Panc1 (cell line): ENCODE data around the gene PLPPR2. TPM values are rescaled to one million over a fixed set of nuclear protein-coding genes. Genes with fewer than 3 reads are reported as not detected.

Experiments used
- ATAC-seq: fragments of 200-7000 bp; cut with Tn5 transposase; 2 replicates; pipeline ENCODE4 v1.9.1; 2020; ENCODE audit warnings: mild to moderate bottlenecking, moderate library complexity
- BruUV-seq: library from RNA; stranded (reverse); fragments of 400-500 nt; replicated peaks from 2 replicates; lab custom pipeline; 2021; lab: Mats Ljungman, UMichigan
- CTCF ChIA-PET: fragments of 300-600 bp; sonication (Branson Sonifier 250); formaldehyde crosslinking; loops from one replicate; lab custom pipeline; 2022; ENCODE audit warnings: antibody characterized with exemption; lab: Charles Lee
- POLR2A ChIA-PET: fragments of 300-600 bp; sonication (Branson Sonifier 250); formaldehyde crosslinking; loops from one replicate; lab custom pipeline; 2022; ENCODE audit warnings: antibody characterized with exemption; lab: Charles Lee
- DNase-seq: peaks from one replicate; pipeline ENCODE4 v3.0.0-alpha.2; 2010; ENCODE audit warnings: low read depth, low spot score
- H3K27ac ChIP-seq: 2 replicates; pipeline ENCODE4 v1.5.1; 2011; ENCODE audit warnings: mild to moderate bottlenecking, low read length, inconsistent platforms
- H3K27me3 ChIP-seq: fragments of 200-500 bp; sonication (Bioruptor generic); 2 replicates; pipeline ENCODE4 v1.6.0; 2014; ENCODE audit warnings: low read length, inconsistent platforms; ENCODE audit not compliant: control insufficient read depth, insufficient read depth
- H3K36me3 ChIP-seq: fragments of 200-500 bp; sonication (Bioruptor generic); 2 replicates; pipeline ENCODE4 v1.5.1; 2014; ENCODE audit warnings: inconsistent platforms, mild to moderate bottlenecking, low read length, moderate library complexity; ENCODE audit not compliant: control insufficient read depth, insufficient read depth
- H3K4me1 ChIP-seq: 2 replicates; pipeline ENCODE4 v1.5.1; 2011; ENCODE audit warnings: inconsistent platforms, mild to moderate bottlenecking, low read length, moderate library complexity; ENCODE audit not compliant: control insufficient read depth, insufficient read depth
- H3K4me3 ChIP-seq, 2 experiments: 2 replicates each; pipeline ENCODE4 v1.5.1; 2011 to 2012; ENCODE audit warnings: low read depth in 2 of 2, low read length in 2 of 2, mild to moderate bottlenecking in 2 of 2, inconsistent platforms in 1 of 2, moderate library complexity in 1 of 2
- H3K9me3 ChIP-seq: fragments of 200-500 bp; sonication (Bioruptor generic); 2 replicates; pipeline ENCODE4 v1.5.1; 2014; ENCODE audit warnings: low read depth, mild to moderate bottlenecking, inconsistent platforms, low read length, moderate library complexity; ENCODE audit not compliant: control insufficient read depth, insufficient read depth
- CTCF ChIP-seq: fragments of 450-650 bp; IDR thresholded peaks from 2 replicates; pipeline ENCODE4 v1.5.1; 2017; ENCODE audit warnings: mild to moderate bottlenecking
- POLR2AphosphoS5 ChIP-seq: IDR thresholded peaks from 2 replicates; pipeline ENCODE4 v1.6.1; 2012; ENCODE audit warnings: mild to moderate bottlenecking, low read depth, low read length, moderate library complexity
- REST ChIP-seq, 2 experiments: IDR thresholded peaks; 2 replicates each; pipeline ENCODE4 v1.6.1; 2011 to 2012; ENCODE audit warnings: low read depth in 2 of 2, control low read depth in 1 of 2, low read length in 1 of 2, mild to moderate bottlenecking in 1 of 2, moderate library complexity in 1 of 2; ENCODE audit not compliant: insufficient read depth in 1 of 2
- SIN3A ChIP-seq: IDR thresholded peaks from 2 replicates; pipeline ENCODE4 v1.6.1; 2012; ENCODE audit warnings: low read depth, mild to moderate bottlenecking, low read length, moderate library complexity, borderline replicate concordance; ENCODE audit not compliant: insufficient read depth
- TCF7L2 ChIP-seq: IDR thresholded peaks from 2 replicates; pipeline ENCODE4 v1.6.1; 2011; ENCODE audit warnings: mild to moderate bottlenecking, low read depth, low read length, inconsistent platforms
- in situ Hi-C: cut with HindIII; loops from 2 replicates; pipeline ENCODE4 v1.10.0; 2016; ENCODE audit warnings: low sequenced_read_pairs, low pct_unique_long_range_greater_than_20kb
- intact Hi-C: fragments of 100-400 bp; cut with micrococcal nuclease; formaldehyde crosslinking; loops from one replicate; pipeline ENCODE4 v1.10.0; 2022; ENCODE audit not compliant: unreplicated experiment
- total RNA-seq: library from RNA; stranded (reverse); gene quantifications from one replicate; pipeline ENCODE4 v1.2.1, GENCODE V29; 2021; ENCODE audit not compliant: unreplicated experiment

Gene PLPPR2
- total RNA-seq, 1 experiment from 2014 or later: 43.3 TPM

- DNase-seq (no peak), ATAC-seq (no peak)
- in situ Hi-C loops (no loop called here), intact Hi-C loops (no loop called here)
- H3K27me3 ChIP-seq: no peaks in the 10 kb centered on the region
- H3K27ac ChIP-seq: no peak overlapping the region
- H3K4me1 ChIP-seq: no peaks in the 10 kb centered on the region
- POLR2A ChIA-PET: no interaction called here
- H3K9me3 ChIP-seq: no peaks in the 10 kb centered on the region
- TF ChIP-seq POLR2AphosphoS5 (no peak), CTCF (no peak), SIN3A (no peak), REST (IDR thresholded peaks at IDR 0.05; ENCODE audit: insufficient read depth in 1 of 2, low read depth in 2 of 2, low read length in 1 of 2) (no peak), TCF7L2 (no peak)
- CTCF ChIA-PET: no interaction called here
- BruUV-seq: no TSS peak
- no peaks in the 10 kb centered on the region for H3K36me3 ChIP-seq
- no peak overlapping the region for H3K4me3 ChIP-seq
Observed at GRCh38 chr19:11365557-11366117, 10.4 kb downstream of the PLPPR2 start.

GRCh38 chr19:11367528-11367927 is 12.3 kb downstream of the PLPPR2 start:
- in situ Hi-C loops: no loop called here
- intact Hi-C loops: no loop called here
- CTCF ChIA-PET: no interaction called here

More at GRCh38 chr19:11367528-11367927, 12.3 kb downstream of the PLPPR2 start:
- POLR2A ChIA-PET: no interaction called here
- no peak overlapping the region for H3K4me3 ChIP-seq
- DNase-seq (no peak), ATAC-seq (no peak)
- TF ChIP-seq POLR2AphosphoS5 (no peak), REST (IDR thresholded peaks at IDR 0.05; ENCODE audit: insufficient read depth in 1 of 2, low read depth in 2 of 2, low read length in 1 of 2) (no peak), TCF7L2 (no peak), SIN3A (no peak), CTCF (no peak)
- H3K27ac ChIP-seq: no peak overlapping the region
- H3K9me3 ChIP-seq: no peaks in the 10 kb centered on the region
- no TSS peak for BruUV-seq
- H3K36me3 ChIP-seq: no peaks in the 10 kb centered on the region
- H3K4me1 ChIP-seq: no peaks in the 10 kb centered on the region
- no peaks in the 10 kb centered on the region for H3K27me3 ChIP-seq
